HepG2 (cell line): Measurements from ENCODE around the gene FALEC. TPM values are rescaled to one million over a fixed set of nuclear protein-coding genes. Genes with fewer than 3 reads are reported as not detected.

Experiments
- FOXP4 ChIP-seq: sonication (generic); formaldehyde crosslinking; IDR thresholded peaks from 2 replicates; pipeline ENCODE4 v1.4.0; 2020; ENCODE audit warnings: missing genetic modification reagents
- ISX ChIP-seq: sonication (generic); formaldehyde crosslinking; conservative IDR thresholded peaks from 2 replicates; pipeline ENCODE4 v1.5.0; 2020; ENCODE audit warnings: missing genetic modification reagents
- MAFK ChIP-seq, 2 experiments: IDR thresholded peaks in 1 of 2; conservative IDR thresholded peaks in 1 of 2; 2 replicates each; pipeline ENCODE4 v1.6.1; 2011; ENCODE audit warnings: improper control_type of control experiment in 2 of 2, low read length in 2 of 2
- NFE2L1 ChIP-seq: sonication (generic); formaldehyde crosslinking; IDR thresholded peaks from 2 replicates; pipeline ENCODE4 v1.4.0; 2020; ENCODE audit warnings: missing genetic modification reagents, mild to moderate bottlenecking, borderline replicate concordance
- SALL2 ChIP-seq: sonication (generic); formaldehyde crosslinking; IDR thresholded peaks from 2 replicates; pipeline ENCODE4 v1.8.1; 2023; ENCODE audit warnings: mild to moderate bottlenecking, missing genetic modification reagents, inconsistent platforms
- TBX2 ChIP-seq: sonication (generic); formaldehyde crosslinking; IDR thresholded peaks from 2 replicates; pipeline ENCODE4 v1.5.0; 2020; ENCODE audit warnings: missing genetic modification reagents, mild to moderate bottlenecking, borderline replicate concordance
- ZBTB2 ChIP-seq: sonication (generic); formaldehyde crosslinking; IDR thresholded peaks from 2 replicates; pipeline ENCODE4 v1.8.0; 2022; ENCODE audit warnings: low read depth, missing genetic modification reagents
- ZBTB3 ChIP-seq: sonication (generic); formaldehyde crosslinking; IDR thresholded peaks from 2 replicates; pipeline ENCODE4 v1.4.0; 2020; ENCODE audit warnings: low read depth, mild to moderate bottlenecking, moderate library complexity, missing genetic modification reagents, borderline replicate concordance
- ZBTB4 ChIP-seq: sonication (generic); formaldehyde crosslinking; IDR thresholded peaks from 2 replicates; pipeline ENCODE4 v1.4.0; 2020; ENCODE audit warnings: missing genetic modification reagents, mild to moderate bottlenecking, borderline replicate concordance
- ZMAT5 ChIP-seq: sonication (generic); formaldehyde crosslinking; IDR thresholded peaks from 2 replicates; pipeline ENCODE4 v1.5.0; 2020; ENCODE audit warnings: mild to moderate bottlenecking, low read depth, missing genetic modification reagents, borderline replicate concordance
- ZNF614 ChIP-seq: IDR thresholded peaks from 2 replicates; pipeline ENCODE4 v1.6.1; 2018; ENCODE audit warnings: missing biosample characterization, missing genetic modification reagents, inconsistent platforms, borderline replicate concordance
- ZSCAN12 ChIP-seq: sonication (generic); formaldehyde crosslinking; IDR thresholded peaks from 2 replicates; pipeline ENCODE4 v1.9.0; 2021; ENCODE audit warnings: mild to moderate bottlenecking, missing genetic modification reagents
- polyA plus RNA-seq, 8 experiments: library from polyadenylated mRNA; depleted of rRNA in 3 of 8; stranded (reverse) in 7 of 8; unstranded in 1 of 8; fragments of >200 nt; fragmentation: Illumina TruSeq in 4 of 8; extraction: Trizol in 4 of 8; gene quantifications; 2 replicates each; pipeline versions ENCODE4 v1.2.1 to v1.2.3, GENCODE V29; 2011 to 2016; ENCODE audit warnings: low read depth in 4 of 8, missing spikeins in 1 of 8, mixed read lengths in 1 of 8; ENCODE audit not compliant: insufficient read depth in 1 of 8
- total RNA-seq, 5 experiments: library from RNA; depleted of rRNA; stranded (reverse); fragments of >200 nt; fragmentation: Illumina TruSeq; extraction: Trizol; gene quantifications; 2 replicates each; pipeline ENCODE4 v1.2.3, GENCODE V29; 2016; ENCODE audit warnings: low read depth in 1 of 5

The FALEC gene
- total and polyA plus RNA-seq, 2 of the 13 experiments (the other 11 are each of a cell fraction or from before 2014, with no cell fraction given) = 0.33 to 0.71 TPM

GRCh38 chr1:150579110-150579944, 63.8 kb downstream of the FALEC start, which contains the start of gene MCL1 (continued):
- TF ChIP-seq ISX (CRISPR knock-in tag) (peak; percentile 61; the same call in 1 of the 2 replicates), FOXP4 (CRISPR knock-in tag) (peak; percentile 44; the same call in 1 of the 2 replicates), NFE2L1 (no peak), MAFK (conservative IDR thresholded peaks at IDR 0.05 in 1 of 2, IDR thresholded peaks at IDR 0.05 in 1 of 2; ENCODE audit: low read length in 2 of 2) (no peak), ZNF614 (no peak), ZBTB2 (no peak), ZBTB4 (no peak), ZSCAN12 (CRISPR knock-in tag) (no peak), SALL2 (CRISPR knock-in tag) (peak; percentile 29; the same call in 1 of the 2 replicates), ZBTB3 (CRISPR knock-in tag) (no peak), ZMAT5 (CRISPR knock-in tag) (no peak), TBX2 (CRISPR knock-in tag) (peak; percentile 47)
